Glomerular endothelial cell (primary cell): ENCODE measurements around the gene POLDIP3. TPM values are rescaled to one million over a fixed set of nuclear protein-coding genes. Genes with fewer than 3 reads are reported as not detected.
"Not testable (repeated sequence)": the region's sequence is repeated elsewhere in the genome, so short reads cannot be mapped to it uniquely, and the experiment has no call there.

ENCODE experiments used
- DNase-seq: peaks from one replicate; pipeline ENCODE4 v3.0.0-alpha.2; 2011; ENCODE audit warnings: low read depth, low spot score; ENCODE audit errors: extremely low read depth
- total RNA-seq: library from RNA; depleted of rRNA; stranded (reverse); fragments of >200 nt; gene quantifications from 2 replicates; pipeline ENCODE4 v1.2.3, GENCODE V29; 2015

Gene POLDIP3
- total RNA-seq, 1 donor from 2014 or later: 31.9 TPM

- DNase-seq: no peak
These were observed 5.4 kb upstream of the POLDIP3 start for GRCh38 chr22:42620084-42620483.

DNA sequence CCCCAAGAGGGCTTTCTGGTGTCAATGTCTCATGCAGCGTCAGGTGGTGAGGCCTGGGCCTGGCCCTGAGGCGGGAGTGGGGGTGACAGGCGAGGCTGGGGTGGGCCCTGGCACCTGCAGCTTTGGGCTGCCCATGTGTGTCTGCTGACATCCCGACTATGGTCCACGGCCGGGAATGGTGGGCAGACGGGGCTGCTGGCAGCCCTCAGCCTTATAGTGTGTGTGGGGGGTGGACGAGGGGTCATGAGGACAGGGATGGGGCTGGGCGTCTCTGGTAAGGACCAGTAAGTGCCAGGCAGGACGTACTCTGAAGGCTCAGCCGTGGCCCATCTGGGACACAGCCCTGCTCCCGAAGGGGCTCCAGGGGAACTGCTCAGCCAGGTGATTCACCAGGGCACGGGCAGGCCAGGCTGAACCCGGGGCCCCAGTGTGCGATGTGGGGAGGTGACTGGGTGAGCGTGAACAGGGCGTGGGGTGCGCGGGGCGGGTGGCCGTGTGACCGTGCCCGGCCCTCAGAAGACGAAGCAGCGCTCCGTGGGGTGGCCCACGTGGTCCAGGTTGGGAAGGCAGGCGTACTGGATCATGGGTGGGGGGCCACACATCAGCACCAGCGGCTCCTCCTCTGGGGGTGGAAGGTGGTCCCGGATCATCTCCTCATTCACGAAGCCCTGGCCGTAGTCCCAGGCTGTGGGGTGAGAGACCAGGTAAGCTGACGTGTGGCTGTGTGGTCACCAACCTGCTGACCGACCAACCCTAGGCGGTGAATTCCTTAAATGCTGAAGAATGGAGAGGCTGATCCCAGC is 4.8 kb upstream of the POLDIP3 start:
- no peak for DNase-seq

GRCh38 chr22:42617155-42617983 is 2.7 kb upstream of the POLDIP3 start:
- no peak for DNase-seq

DNA sequence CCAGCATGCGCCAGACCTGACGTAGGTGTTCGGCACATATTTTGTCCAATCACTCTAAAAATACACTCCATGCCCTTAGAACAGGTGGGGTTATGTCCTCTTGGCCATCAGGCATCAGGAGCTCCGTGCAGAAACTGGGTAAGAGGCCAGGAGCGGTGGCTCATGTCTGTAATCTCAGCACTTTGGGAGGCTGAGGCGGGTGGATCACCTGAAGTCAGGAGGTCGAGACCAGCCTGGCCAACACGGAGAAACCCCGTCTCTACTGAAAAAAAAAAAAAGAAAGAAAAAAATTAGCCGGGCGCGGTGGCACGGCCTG is 1.1 kb upstream of the POLDIP3 start:
- DNase-seq: not testable (repeated sequence)

- peak; percentile 97 for DNase-seq
These were observed 593 bp upstream of the POLDIP3 start for GRCh38 chr22:42615092-42615859.

DNA sequence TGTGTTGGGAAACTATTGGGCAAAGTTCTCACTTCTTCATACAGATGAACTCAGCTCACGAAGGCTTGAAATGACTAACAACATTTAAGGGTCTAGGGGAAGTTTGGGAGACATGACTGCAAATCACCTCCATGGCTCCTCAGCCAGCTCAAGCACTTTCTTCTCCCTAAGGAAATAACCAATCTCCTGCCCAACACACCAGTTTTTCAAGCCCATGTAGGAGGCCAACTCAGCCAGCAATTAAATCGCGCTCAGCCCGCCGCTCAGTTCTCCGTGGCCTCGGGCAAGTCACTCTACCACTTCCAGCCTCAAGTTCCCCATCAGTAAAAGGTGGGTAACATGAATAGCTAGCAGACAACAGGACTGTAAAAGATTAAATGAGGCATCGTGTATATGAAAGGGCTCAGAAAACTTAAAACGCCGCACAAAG is 796 bp downstream of the POLDIP3 start:
- DNase-seq: no peak

GRCh38 chr22:42612336-42612735 is 2.3 kb downstream of the POLDIP3 start:
- no peak for DNase-seq

- DNase-seq: no peak
These were observed 3.6 kb downstream of the POLDIP3 start for GRCh38 chr22:42611051-42611450.

GRCh38 chr22:42610186-42610585 is 4.5 kb downstream of the POLDIP3 start:
- DNase-seq: no peak

- no peak for DNase-seq
These were observed 5.8 kb downstream of the POLDIP3 start for GRCh38 chr22:42608823-42609361.

DNA sequence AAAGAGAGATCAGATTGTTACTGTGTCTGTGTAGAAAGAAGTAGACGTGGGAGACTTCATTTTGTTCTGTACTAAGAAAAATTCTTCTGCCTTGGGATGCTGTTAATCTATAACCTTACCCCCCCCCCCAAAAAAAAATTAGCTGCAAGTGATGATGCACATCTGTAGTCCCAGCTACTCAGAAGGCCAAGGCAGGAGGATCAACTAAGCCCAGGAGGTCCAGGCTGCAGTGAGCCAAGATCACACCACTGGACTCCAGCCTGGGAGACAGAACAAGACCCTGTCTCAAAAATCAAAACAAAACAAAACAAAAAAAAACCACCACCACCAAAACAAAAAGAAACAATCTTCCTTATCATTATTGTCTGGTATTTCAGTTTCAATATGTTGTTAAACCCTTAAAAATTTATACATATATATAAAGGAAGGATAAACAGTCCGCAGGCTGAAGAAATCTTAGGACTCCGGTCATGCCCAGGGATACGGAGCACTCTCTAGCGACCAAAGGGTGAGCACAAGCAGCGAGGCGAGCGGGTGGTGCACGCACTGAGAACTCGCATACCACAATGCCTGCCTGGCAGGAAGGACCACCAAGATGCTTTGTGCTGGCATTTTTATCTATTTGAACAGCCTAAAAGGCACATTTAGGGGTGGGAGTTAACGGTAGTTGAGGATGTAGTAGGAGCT is 6.4 kb downstream of the POLDIP3 start:
- DNase-seq: no peak

- DNase-seq: not testable (repeated sequence)
These were observed 7.0 kb downstream of the POLDIP3 start for GRCh38 chr22:42607641-42608040.

DNA sequence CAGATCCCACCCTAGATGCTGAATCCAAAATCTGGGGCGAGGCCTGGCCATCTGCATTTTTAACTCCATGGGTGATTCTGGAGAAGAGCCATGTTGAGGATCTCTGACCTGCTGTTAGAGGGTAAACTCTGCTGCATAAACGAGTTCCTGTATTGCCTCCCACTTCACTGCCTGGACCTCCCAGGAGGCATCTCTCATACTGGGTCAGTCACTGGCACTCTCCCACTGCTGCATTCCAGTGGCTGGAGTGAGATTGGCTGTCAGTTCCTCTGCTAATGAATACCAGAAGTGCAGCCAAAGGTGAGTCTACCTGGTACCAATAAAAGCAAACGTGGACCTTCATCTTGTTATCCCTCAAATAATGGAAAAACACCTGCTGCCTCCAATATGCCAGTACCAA is 10.3 kb downstream of the POLDIP3 start:
- no peak for DNase-seq

DNA sequence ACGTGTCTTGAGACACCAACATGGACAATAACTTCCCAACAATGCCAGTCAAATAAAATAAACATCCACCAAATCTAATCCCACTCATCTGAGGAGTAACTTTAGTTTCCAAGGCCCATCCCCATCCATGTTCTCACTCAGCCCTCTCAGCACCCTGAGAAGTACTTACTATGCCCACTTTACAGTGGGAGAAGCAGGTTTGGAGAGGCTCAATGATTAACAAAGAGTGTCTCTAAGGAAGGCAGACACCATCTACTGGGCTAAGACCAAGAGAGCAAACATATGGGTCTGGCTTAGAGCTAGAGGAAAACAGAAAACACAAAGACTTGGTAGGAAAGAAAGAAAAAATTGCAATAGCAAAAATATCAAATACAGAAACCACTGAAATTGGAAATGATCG is 11.3 kb downstream of the POLDIP3 start:
- DNase-seq: no peak

- DNase-seq: no peak
These were observed 12.2 kb downstream of the POLDIP3 start for GRCh38 chr22:42602470-42602869.

- DNase-seq: no peak
These were observed 12.7 kb downstream of the POLDIP3 start for GRCh38 chr22:42601879-42602465.

- no peak for DNase-seq
These were observed 17.7 kb downstream of the POLDIP3 start for GRCh38 chr22:42596863-42597530.

DNA sequence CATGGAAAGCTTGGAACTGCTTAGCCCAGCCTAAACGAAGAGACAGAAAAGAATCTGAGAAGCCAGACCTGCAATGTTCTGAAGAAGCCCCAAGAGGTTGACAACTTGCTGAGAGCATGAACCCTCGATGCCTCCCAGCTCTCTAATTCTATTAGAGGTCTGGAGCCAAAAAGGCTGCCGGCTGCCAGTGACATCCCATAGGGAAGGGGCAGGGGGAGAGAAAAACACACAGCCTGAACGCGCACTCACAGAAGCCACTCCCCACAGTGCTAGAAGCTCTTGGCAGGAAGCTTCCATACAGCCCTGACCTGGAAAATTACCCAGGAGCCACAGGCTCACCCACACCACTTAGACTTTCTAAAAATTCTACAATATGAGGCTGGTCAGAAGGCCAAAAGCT is 18.3 kb downstream of the POLDIP3 start:
- no peak for DNase-seq

GRCh38 chr22:42595434-42595833 is 19.2 kb downstream of the POLDIP3 start:
- DNase-seq: no peak

GRCh38 chr22:42591987-42592386 is 22.7 kb downstream of the POLDIP3 start:
- DNase-seq: no peak
